H1 (cell line): Measurements from ENCODE around the gene ALDOA. TPM values are rescaled to one million over a fixed set of nuclear protein-coding genes. Genes with fewer than 3 reads are reported as not detected.

ENCODE experiments used
- CTCF ChIA-PET: fragments of 300-600 bp; sonication (Branson Sonifier 250); formaldehyde crosslinking; loops from one replicate; lab custom pipeline; 2021; ENCODE audit not compliant: partially characterized antibody; lab: Charles Lee
- POLR2A ChIA-PET: fragments of 300-600 bp; sonication (Branson Sonifier 250); formaldehyde crosslinking; loops from one replicate; lab custom pipeline; 2021; ENCODE audit warnings: inconsistent platforms; ENCODE audit not compliant: partially characterized antibody; lab: Charles Lee
- DNase-seq, 2 experiments: peaks; one replicate each; pipeline versions ENCODE4 v3.0.0 to v3.0.0-alpha.2; 2010 to 2022; ENCODE audit warnings: low spot score in 2 of 2, low read depth in 1 of 2, mixed read lengths in 1 of 2
- FAIRE-seq: peaks from 2 replicates; lab custom pipeline; 2011; peaks lifted over from hg19 to GRCh38; lab: Jason Lieb, UNC
- H2AFZ ChIP-seq: 2 replicates; pipeline ENCODE4 v1.8.1; 2012; ENCODE audit warnings: low read length, inconsistent platforms
- H2AK5ac ChIP-seq: 2 replicates; pipeline ENCODE4 v1.6.1; 2013; ENCODE audit warnings: low read depth, low read length
- H2BK120ac ChIP-seq: replicated peaks from 2 replicates; pipeline ENCODE3; 2013; ENCODE audit warnings: low read depth, low read length, inconsistent platforms
- H2BK12ac ChIP-seq: 2 replicates; pipeline ENCODE4 v1.6.1; 2013; ENCODE audit warnings: low read depth, low read length
- H2BK15ac ChIP-seq: 2 replicates; pipeline ENCODE4 v1.6.1; 2013; ENCODE audit warnings: low read length
- H2BK20ac ChIP-seq: 2 replicates; pipeline ENCODE4 v1.6.1; 2013; ENCODE audit warnings: low read length
- H2BK5ac ChIP-seq: 2 replicates; pipeline ENCODE4 v1.6.1; 2013; ENCODE audit warnings: low read depth, low read length
- H3K14ac ChIP-seq: 2 replicates; pipeline ENCODE4 v1.6.1; 2013; ENCODE audit warnings: inconsistent platforms; ENCODE audit not compliant: insufficient read length
- H3K18ac ChIP-seq: 2 replicates; pipeline ENCODE4 v1.6.1; 2013; ENCODE audit warnings: low read length; ENCODE audit errors: extremely low read depth
- H3K23ac ChIP-seq: 2 replicates; pipeline ENCODE4 v1.6.1; 2013; ENCODE audit warnings: inconsistent platforms; ENCODE audit not compliant: insufficient read length
- H3K23me2 ChIP-seq: 2 replicates; pipeline ENCODE4 v1.6.1; 2013; ENCODE audit warnings: low read depth, low read length
- H3K27ac ChIP-seq: 2 replicates; pipeline ENCODE4 v1.6.1; 2011; ENCODE audit warnings: low read depth, low read length, inconsistent platforms
- H3K27me3 ChIP-seq, 4 experiments: replicated peaks in 1 of 4; 1 replicate in 1 of 4; 2 replicates in 3 of 4; pipeline versions ENCODE4 v1.6.1 to v1.8.1; 2011 to 2013; ENCODE audit warnings: low read length in 3 of 4, mild to moderate bottlenecking in 3 of 4, inconsistent platforms in 2 of 4, mixed read lengths in 2 of 4, moderate library complexity in 1 of 4; ENCODE audit not compliant: control insufficient read depth in 3 of 4, insufficient read depth in 3 of 4; ENCODE audit errors: extremely low read depth in 1 of 4
- H3K36me3 ChIP-seq, 4 experiments: 2 replicates each; pipeline versions ENCODE4 v1.6.1 to v1.8.1; 2011 to 2013; ENCODE audit warnings: mild to moderate bottlenecking in 4 of 4, low read length in 3 of 4, moderate library complexity in 2 of 4, control low read depth in 1 of 4, inconsistent platforms in 1 of 4; ENCODE audit not compliant: insufficient read depth in 4 of 4, control insufficient read depth in 2 of 4
- H3K4ac ChIP-seq: replicated peaks from 2 replicates; pipeline ENCODE3; 2013; ENCODE audit warnings: low read length, low read depth, mixed read lengths, inconsistent platforms; ENCODE audit not compliant: insufficient read length
- H3K4me1 ChIP-seq, 4 experiments: replicated peaks in 1 of 4; 1 replicate in 1 of 4; 2 replicates in 3 of 4; pipeline versions ENCODE4 v1.6.1 to v1.8.1; 2011 to 2013; ENCODE audit warnings: low read length in 3 of 4, inconsistent platforms in 2 of 4, mixed read lengths in 1 of 4; ENCODE audit not compliant: insufficient read depth in 4 of 4, control insufficient read depth in 3 of 4
- H3K4me2 ChIP-seq, 2 experiments: 2 replicates each; pipeline versions ENCODE4 v1.6.1 to v1.8.1; 2011 to 2013; ENCODE audit warnings: low read depth in 2 of 2, low read length in 2 of 2, control low read depth in 1 of 2, inconsistent platforms in 1 of 2, mild to moderate bottlenecking in 1 of 2; ENCODE audit not compliant: insufficient read depth in 1 of 2
- H3K4me3 ChIP-seq, 4 experiments: fragments of 200-600, 300-600 bp in 1 of 4; sonication (generic), shearing (Covaris generic), sonication (Bioruptor Twin) in 1 of 4; 2 replicates each; pipeline versions ENCODE4 v1.5.1 to v1.8.1; 2011 to 2016; ENCODE audit warnings: low read length in 4 of 4, low read depth in 3 of 4, control low read depth in 2 of 4, inconsistent platforms in 2 of 4, mild to moderate bottlenecking in 2 of 4, mixed read lengths in 1 of 4, moderate library complexity in 1 of 4; ENCODE audit not compliant: insufficient read depth in 2 of 4; ENCODE audit errors: extremely low read depth in 1 of 4
- H3K56ac ChIP-seq: replicated peaks from 2 replicates; pipeline ENCODE3; 2013; ENCODE audit warnings: low read depth, mild to moderate bottlenecking, mixed read lengths, low read length, inconsistent platforms; ENCODE audit not compliant: insufficient read length
- H3K79me1 ChIP-seq: 2 replicates; pipeline ENCODE4 v1.6.1; 2013; ENCODE audit warnings: low read depth, low read length, control low read depth
- H3K79me2 ChIP-seq, 2 experiments: 2 replicates each; pipeline versions ENCODE4 v1.6.1 to v1.8.1; 2012 to 2013; ENCODE audit warnings: low read length in 2 of 2, mild to moderate bottlenecking in 2 of 2, inconsistent platforms in 1 of 2; ENCODE audit not compliant: insufficient read depth in 2 of 2, control insufficient read depth in 1 of 2
- H3K9ac ChIP-seq, 4 experiments: replicated peaks in 1 of 4; 1 replicate in 1 of 4; 2 replicates in 3 of 4; pipeline versions ENCODE4 v1.6.1 to v1.8.1; 2011 to 2013; ENCODE audit warnings: low read depth in 3 of 4, low read length in 3 of 4, control low read depth in 2 of 4, mild to moderate bottlenecking in 2 of 4, moderate library complexity in 2 of 4, inconsistent platforms in 1 of 4; ENCODE audit errors: extremely low read depth in 1 of 4
- H3K9me3 ChIP-seq, 2 experiments: 2 replicates each; pipeline versions ENCODE4 v1.6.1 to v1.8.1; 2012 to 2013; ENCODE audit warnings: mild to moderate bottlenecking in 2 of 2, moderate library complexity in 2 of 2, control low read depth in 1 of 2, inconsistent platforms in 1 of 2, low read depth in 1 of 2, low read length in 1 of 2, mixed read lengths in 1 of 2; ENCODE audit not compliant: insufficient read depth in 2 of 2
- H4K20me1 ChIP-seq, 2 experiments: replicated peaks in 1 of 2; 2 replicates each; pipeline versions ENCODE3 to v1.8.1; 2011 to 2013; ENCODE audit warnings: inconsistent platforms in 2 of 2, low read length in 2 of 2, mild to moderate bottlenecking in 1 of 2; ENCODE audit not compliant: insufficient read depth in 2 of 2, control insufficient read depth in 1 of 2
- H4K5ac ChIP-seq: 2 replicates; pipeline ENCODE4 v1.6.1; 2013; ENCODE audit warnings: low read length, low read depth, mixed read lengths, inconsistent platforms; ENCODE audit not compliant: insufficient read length
- H4K8ac ChIP-seq: 2 replicates; pipeline ENCODE4 v1.8.0; 2013; ENCODE audit warnings: mild to moderate bottlenecking, moderate library complexity, low read length, inconsistent platforms; ENCODE audit not compliant: insufficient read depth; ENCODE audit errors: extremely low read depth
- H4K91ac ChIP-seq: replicated peaks from 2 replicates; pipeline ENCODE3; 2013; ENCODE audit warnings: low read length, mixed read lengths, inconsistent platforms; ENCODE audit not compliant: insufficient read length
- CEBPB ChIP-seq: IDR thresholded peaks from 2 replicates; pipeline ENCODE4 v1.6.1; 2012; ENCODE audit warnings: low read depth, low read length
- NANOG ChIP-seq: IDR thresholded peaks from 2 replicates; pipeline ENCODE4 v1.6.1; 2011; ENCODE audit warnings: low read length, low read depth, mild to moderate bottlenecking, inconsistent platforms; ENCODE audit not compliant: insufficient read depth, poor library complexity, severe bottlenecking
- PHF8 ChIP-seq: fragments of 200-600 bp; sonication (generic); conservative IDR thresholded peaks from 2 replicates; pipeline ENCODE4 v1.7.1; 2012; ENCODE audit warnings: low read depth, mild to moderate bottlenecking, inconsistent platforms, low read length, moderate library complexity
- RFX5 ChIP-seq: IDR thresholded peaks from 2 replicates; pipeline ENCODE4 v1.6.1; 2011; ENCODE audit warnings: low read depth, low read length, improper control_type of control experiment, borderline replicate concordance
- RNF2 ChIP-seq: fragments of 200-900, 300-1000 bp; sonication (generic); IDR thresholded peaks from 2 replicates; pipeline ENCODE4 v1.7.1; 2016; ENCODE audit warnings: borderline replicate concordance, low read depth, mild to moderate bottlenecking, antibody characterized with exemption, low read length; ENCODE audit not compliant: poor library complexity, severe bottlenecking; ENCODE audit errors: missing control alignments
- RXRA ChIP-seq: IDR thresholded peaks from 2 replicates; pipeline ENCODE4 v1.6.1; 2011; ENCODE audit warnings: low read depth, mild to moderate bottlenecking, low read length, moderate library complexity; ENCODE audit not compliant: insufficient read depth
- SAP30 ChIP-seq: fragments of 300-600 bp; sonication (generic); IDR thresholded peaks from 2 replicates; pipeline ENCODE4 v1.7.1; 2012; ENCODE audit warnings: low read length, moderate library complexity, mild to moderate bottlenecking, inconsistent platforms; ENCODE audit not compliant: insufficient read depth, insufficient replicate concordance
- SP4 ChIP-seq: IDR thresholded peaks from 2 replicates; pipeline ENCODE4 v1.6.1; 2012; ENCODE audit warnings: low read length, inconsistent platforms
- TCF12 ChIP-seq: IDR thresholded peaks from 2 replicates; pipeline ENCODE4 v1.6.1; 2011; ENCODE audit warnings: low read depth, mild to moderate bottlenecking, low read length
- WGBS, 2 experiments: shearing (Covaris generic) in 1 of 2; methylation state at CpG; one replicate each; pipeline versions ENCODE4 v1.1.6 to v1.1.7; 2013 to 2015; ENCODE audit warnings: low lambda C conversion rate in 2 of 2, mixed read lengths in 2 of 2, inconsistent platforms in 1 of 2, low coverage in 1 of 2, missing lambda C conversion rate in 1 of 2; ENCODE audit not compliant: insufficient replicate concordance in 2 of 2, insufficient coverage in 1 of 2, insufficient read length in 1 of 2; ENCODE audit errors: extremely low coverage in 1 of 2, missing lambda C conversion rate in 1 of 2; 5-methylcytosine and 5-hydroxymethylcytosine counted together
- polyA plus RNA-seq, 7 experiments: library from polyadenylated mRNA; depleted of rRNA in 3 of 7; stranded (reverse) in 5 of 7; unstranded in 2 of 7; fragments of >200 nt in 5 of 7; fragments of 200-250 nt in 2 of 7; gene quantifications; 1 replicate in 5 of 7; 2 replicates in 1 of 7; 4 replicates in 1 of 7; pipeline versions ENCODE4 v1.2.1 to v1.2.3, GENCODE V29; 2011 to 2013; ENCODE audit warnings: missing spikeins in 2 of 7, mixed read lengths in 2 of 7
- total RNA-seq: library from RNA; stranded (reverse); fragmentation: NEBNext Ultra II Directional; extraction: Animal tissue kit (Norgen Biotek cat#: 25700); gene quantifications from 2 replicates; pipeline ENCODE4 v1.2.1, GENCODE V29; 2021

ALDOA gene
- total and polyA plus RNA-seq, 2 of the 8 experiments (the other 6 are each of a cell fraction or from before 2014, with no cell fraction given), result 1,072 to 1,083 TPM

DNA sequence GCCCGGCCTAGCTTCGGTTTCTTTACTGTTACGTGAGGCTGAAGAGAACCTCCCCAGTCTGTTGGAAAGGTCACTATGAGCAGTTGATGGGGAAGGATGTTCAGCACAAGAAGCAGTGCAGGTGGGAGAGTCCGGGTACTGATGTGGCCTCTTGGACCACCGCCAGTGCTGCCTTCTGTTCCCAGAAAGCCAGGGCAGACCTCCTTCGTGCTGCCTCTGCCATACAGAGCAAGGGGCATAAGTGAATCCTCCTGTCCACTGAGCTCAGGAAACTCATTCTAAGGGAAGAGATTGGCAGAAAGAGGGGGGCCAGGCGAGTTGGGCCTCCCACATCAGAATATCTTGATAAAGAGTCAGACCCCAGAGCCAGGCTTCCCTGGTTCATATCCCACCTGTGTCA is 13.9 kb downstream of the ALDOA start:
- H2BK15ac ChIP-seq, result no peak overlapping the region
- H3K23me2 ChIP-seq, result peaks cover 7% of the 10 kb centered on the region; the same call in 1 of the 2 replicates
- no peak overlapping the region for H3K4ac ChIP-seq
- H2AFZ ChIP-seq, result no peak overlapping the region
- H3K79me1 ChIP-seq, result peaks cover 12% of the 10 kb centered on the region
- peaks cover 19 to 33% of the 10 kb centered on the region in 2 experiments for H4K20me1 ChIP-seq
- H3K9me3 ChIP-seq, result no peaks in the 10 kb centered on the region
- H2BK120ac ChIP-seq, result no peak overlapping the region
- H4K5ac ChIP-seq, result no peak overlapping the region
- no peak overlapping the region for H3K23ac ChIP-seq
- no peak overlapping the region for H4K91ac ChIP-seq
- H3K27ac ChIP-seq, result no peak overlapping the region
- H4K8ac ChIP-seq, result no peak overlapping the region
- WGBS, 2 experiments, result 94% methylated on average over 7 of the region's 7 CpGs; no CpG with 5 or more reads in 1 of the 2 experiments
- no peak for DNase-seq
- peaks cover 0 to 7% (median 1%) of the 10 kb centered on the region in 4 experiments; a peak in 2 of 7 replicates for H3K4me1 ChIP-seq
- no peak overlapping the region for H3K4me2 ChIP-seq
- no peak overlapping the region for H3K18ac ChIP-seq
- no peak overlapping the region for H2AK5ac ChIP-seq
- peaks cover 24 to 54% (median 36%) of the 10 kb centered on the region in 4 experiments; a peak in 7 of 8 replicates for H3K36me3 ChIP-seq
- peaks cover 11 to 35% of the 10 kb centered on the region in 2 experiments for H3K79me2 ChIP-seq
- CTCF ChIA-PET, result interaction anchor here (0.9 to 5.9 kb wide), 4 partner anchors 11 to 50 kb away, joined by 3 to 46 read pairs (median 6); partner anchors contain the start of gene TBX6
- no peak overlapping the region for H3K9ac ChIP-seq
- no peak overlapping the region for H2BK20ac ChIP-seq
- H2BK5ac ChIP-seq, result no peak overlapping the region
- TF ChIP-seq TCF12, result no peak
- TF ChIP-seq SAP30, result no peak
- TF ChIP-seq NANOG, result no peak
- no peak for TF ChIP-seq RXRA
- TF ChIP-seq PHF8, result no peak
- no peak for TF ChIP-seq CEBPB
- no peak for TF ChIP-seq RFX5
- no peak for TF ChIP-seq RNF2
- TF ChIP-seq SP4, result no peak
- TF ChIP-seq, all 59 proteins: peak for 0
- no peak overlapping the region for H3K4me3 ChIP-seq
- FAIRE-seq, result no peak
- no peaks in the 10 kb centered on the region for H3K27me3 ChIP-seq
- POLR2A ChIA-PET, result interaction anchor here (9.9 to 21.2 kb wide), 2 partner anchors 11 kb away, joined by 151 to 353 read pairs; partner anchors contain the start of genes ALDOA, TBX6 and YPEL3
- no peak overlapping the region for H3K56ac ChIP-seq
- H2BK12ac ChIP-seq, result no peak overlapping the region
- H3K14ac ChIP-seq, result no peak overlapping the region
